Hair follicular keratinocyte (primary cell): Measurements from ENCODE around the gene ZNF736. TPM values are rescaled to one million over a fixed set of nuclear protein-coding genes. Genes with fewer than 3 reads are reported as not detected.

Source experiments
- total RNA-seq: library from RNA; depleted of rRNA; stranded (reverse); fragments of >200 nt; gene quantifications from 2 replicates; pipeline ENCODE4 v1.2.3, GENCODE V29; 2015

ZNF736 gene
- 3.2 and 3.7 TPM in 2 replicates for total RNA-seq

DNA sequence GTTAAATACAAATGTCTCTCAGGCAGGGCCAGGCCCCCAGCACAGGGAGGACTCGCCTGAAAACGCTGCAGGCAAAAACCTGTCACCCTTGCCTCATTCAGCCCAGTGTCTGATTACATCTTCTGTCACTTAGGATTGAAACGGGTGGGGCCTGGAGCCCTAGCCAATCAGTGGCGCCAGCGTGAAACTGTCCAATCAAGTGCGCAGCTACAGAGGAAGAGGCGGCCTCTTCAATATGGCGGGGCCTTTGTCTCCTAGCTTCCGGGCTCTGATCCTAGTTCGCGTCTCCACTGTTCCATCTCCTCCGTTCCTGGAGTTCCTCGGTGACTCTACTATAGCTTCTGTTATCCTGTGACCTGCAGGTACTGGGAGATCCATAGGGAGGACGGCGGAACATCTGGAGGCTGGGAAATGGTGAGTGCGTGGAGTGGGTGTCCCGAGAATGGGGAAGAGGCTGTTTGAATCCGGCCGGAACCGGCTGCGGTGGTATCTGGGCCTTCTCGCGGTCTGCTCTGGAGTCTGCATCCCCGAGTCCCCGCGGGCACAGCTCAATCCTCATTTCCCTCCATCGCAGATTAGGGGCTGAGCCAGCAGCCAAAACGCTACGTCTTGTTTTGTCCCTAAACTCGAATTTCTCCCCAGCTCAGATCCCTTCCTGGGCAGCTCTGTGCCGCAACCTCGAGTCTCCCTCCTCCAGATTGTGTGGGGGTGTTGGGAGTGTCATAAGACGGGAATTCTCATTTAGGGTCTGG is at the start of gene ZNF736:
ZNF736 (plus strand) TSS at position 222 of the 752 bp plus-strand sequence; CDS start at position 412, 190 bp downstream.

Other genes with a start within 250 kb of the ZNF736 start
- gene ZNF735, start 106.8 kb upstream of the ZNF736 start, total RNA-seq, result not detected in 2 replicates
- gene ZNF679, start 85.5 kb upstream of the ZNF736 start, total RNA-seq, result not detected in 2 replicates
- gene ZNF680, start 249.1 kb downstream of the ZNF736 start, total RNA-seq, result 4.1 and 4.5 TPM in 2 replicates